ENCODE measurements around the gene STAP2.

DNA sequence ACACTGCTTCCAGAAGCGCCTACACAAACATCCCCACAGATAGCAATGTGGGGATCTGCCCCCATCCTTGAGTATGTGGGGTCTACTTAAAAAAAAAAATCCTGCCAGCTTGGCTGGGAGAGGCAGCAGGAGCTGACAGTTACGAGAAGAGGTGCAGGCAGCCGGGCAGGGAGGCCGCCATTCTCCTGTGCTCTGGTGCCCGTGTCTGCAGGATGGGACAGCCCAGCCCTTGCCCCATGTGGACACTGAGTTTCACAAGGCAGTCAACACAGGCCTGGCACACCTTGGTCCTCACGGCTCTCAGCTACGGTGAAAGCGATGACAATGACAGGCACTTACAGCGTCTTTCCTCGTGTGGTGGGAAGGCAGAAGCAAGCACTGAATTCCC, 28.7 kb upstream of the STAP2 start:
- no peak for TF ChIP-seq ZNF140 (CRISPR knock-in tag; IDR thresholded peaks at IDR 0.05)
- no peak for TF ChIP-seq SMC3 (conservative IDR thresholded peaks at IDR 0.05; ENCODE audit: insufficient read depth, low read depth, low read length)
- TF ChIP-seq, protein P1, sequence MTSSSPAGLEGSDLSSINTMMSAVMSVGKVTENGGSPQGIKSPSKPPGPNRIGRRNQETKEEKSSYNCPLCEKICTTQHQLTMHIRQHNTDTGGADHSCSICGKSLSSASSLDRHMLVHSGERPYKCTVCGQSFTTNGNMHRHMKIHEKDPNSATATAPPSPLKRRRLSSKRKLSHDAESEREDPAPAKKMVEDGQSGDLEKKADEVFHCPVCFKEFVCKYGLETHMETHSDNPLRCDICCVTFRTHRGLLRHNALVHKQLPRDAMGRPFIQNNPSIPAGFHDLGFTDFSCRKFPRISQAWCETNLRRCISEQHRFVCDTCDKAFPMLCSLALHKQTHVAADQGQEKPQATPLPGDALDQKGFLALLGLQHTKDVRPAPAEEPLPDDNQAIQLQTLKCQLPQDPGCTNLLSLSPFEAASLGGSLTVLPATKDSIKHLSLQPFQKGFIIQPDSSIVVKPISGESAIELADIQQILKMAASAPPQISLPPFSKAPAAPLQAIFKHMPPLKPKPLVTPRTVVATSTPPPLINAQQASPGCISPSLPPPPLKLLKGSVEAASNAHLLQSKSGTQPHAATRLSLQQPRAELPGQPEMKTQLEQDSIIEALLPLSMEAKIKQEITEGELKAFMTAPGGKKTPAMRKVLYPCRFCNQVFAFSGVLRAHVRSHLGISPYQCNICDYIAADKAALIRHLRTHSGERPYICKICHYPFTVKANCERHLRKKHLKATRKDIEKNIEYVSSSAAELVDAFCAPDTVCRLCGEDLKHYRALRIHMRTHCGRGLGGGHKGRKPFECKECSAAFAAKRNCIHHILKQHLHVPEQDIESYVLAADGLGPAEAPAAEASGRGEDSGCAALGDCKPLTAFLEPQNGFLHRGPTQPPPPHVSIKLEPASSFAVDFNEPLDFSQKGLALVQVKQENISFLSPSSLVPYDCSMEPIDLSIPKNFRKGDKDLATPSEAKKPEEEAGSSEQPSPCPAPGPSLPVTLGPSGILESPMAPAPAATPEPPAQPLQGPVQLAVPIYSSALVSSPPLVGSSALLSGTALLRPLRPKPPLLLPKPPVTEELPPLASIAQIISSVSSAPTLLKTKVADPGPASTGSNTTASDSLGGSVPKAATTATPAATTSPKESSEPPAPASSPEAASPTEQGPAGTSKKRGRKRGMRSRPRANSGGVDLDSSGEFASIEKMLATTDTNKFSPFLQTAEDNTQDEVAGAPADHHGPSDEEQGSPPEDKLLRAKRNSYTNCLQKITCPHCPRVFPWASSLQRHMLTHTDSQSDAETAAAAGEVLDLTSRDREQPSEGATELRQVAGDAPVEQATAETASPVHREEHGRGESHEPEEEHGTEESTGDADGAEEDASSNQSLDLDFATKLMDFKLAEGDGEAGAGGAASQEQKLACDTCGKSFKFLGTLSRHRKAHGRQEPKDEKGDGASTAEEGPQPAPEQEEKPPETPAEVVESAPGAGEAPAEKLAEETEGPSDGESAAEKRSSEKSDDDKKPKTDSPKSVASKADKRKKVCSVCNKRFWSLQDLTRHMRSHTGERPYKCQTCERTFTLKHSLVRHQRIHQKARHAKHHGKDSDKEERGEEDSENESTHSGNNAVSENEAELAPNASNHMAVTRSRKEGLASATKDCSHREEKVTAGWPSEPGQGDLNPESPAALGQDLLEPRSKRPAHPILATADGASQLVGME (CRISPR knock-in tag; IDR thresholded peaks at IDR 0.05) = no peak
